ENCODE data around the gene F7. TPM values are rescaled to one million over a fixed set of nuclear protein-coding genes. Genes with fewer than 3 reads are reported as not detected.

F7 gene
- total and polyA plus RNA-seq, 2 of the 4 experiments (the other 2 are of a cell fraction) = under 0.01 to 0.07 TPM

DNA sequence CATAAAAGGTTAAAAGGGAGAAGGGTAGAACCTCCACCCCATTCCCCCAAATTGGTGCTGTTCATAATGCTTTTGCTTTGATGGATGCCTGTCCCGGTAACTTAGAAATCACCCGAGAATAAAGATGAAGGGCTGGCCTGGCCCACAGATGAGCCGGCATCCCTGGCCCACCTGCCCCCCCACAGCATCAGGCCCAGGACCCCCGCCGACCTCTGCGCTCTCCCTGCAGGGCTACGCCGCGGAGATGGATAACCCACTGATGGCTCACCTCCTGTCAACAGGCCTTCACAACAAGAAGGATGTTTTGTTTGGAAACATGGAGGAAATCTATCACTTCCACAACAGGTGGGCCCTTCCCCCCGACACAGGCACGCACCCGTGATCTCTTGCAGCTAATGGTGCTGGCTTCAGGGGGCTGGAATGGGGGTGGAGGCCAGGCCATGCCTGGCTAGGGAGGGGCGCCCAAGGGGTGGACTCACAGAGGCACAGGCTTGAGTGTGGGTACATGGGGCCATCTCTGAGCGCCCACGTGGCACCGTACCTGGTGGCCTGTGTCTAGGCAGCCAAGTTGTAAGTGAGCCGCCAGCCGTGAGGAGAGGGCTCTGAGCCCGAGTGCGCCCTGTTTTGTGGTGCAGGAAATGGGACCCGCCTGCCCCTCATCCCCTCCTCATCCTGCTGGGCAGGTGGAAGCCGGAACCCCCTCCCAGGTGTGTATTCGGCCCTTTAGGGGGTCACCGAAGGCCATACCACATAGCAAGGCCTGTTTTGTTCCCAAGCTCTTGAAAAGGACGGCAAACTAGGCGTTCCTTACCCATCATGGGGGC lies 23.2 kb upstream of the F7 start:
- ATAC-seq (ENCODE audit: low read depth) = no peak
- TF ChIP-seq, protein P1, sequence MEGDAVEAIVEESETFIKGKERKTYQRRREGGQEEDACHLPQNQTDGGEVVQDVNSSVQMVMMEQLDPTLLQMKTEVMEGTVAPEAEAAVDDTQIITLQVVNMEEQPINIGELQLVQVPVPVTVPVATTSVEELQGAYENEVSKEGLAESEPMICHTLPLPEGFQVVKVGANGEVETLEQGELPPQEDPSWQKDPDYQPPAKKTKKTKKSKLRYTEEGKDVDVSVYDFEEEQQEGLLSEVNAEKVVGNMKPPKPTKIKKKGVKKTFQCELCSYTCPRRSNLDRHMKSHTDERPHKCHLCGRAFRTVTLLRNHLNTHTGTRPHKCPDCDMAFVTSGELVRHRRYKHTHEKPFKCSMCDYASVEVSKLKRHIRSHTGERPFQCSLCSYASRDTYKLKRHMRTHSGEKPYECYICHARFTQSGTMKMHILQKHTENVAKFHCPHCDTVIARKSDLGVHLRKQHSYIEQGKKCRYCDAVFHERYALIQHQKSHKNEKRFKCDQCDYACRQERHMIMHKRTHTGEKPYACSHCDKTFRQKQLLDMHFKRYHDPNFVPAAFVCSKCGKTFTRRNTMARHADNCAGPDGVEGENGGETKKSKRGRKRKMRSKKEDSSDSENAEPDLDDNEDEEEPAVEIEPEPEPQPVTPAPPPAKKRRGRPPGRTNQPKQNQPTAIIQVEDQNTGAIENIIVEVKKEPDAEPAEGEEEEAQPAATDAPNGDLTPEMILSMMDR (conservative IDR thresholded peaks at IDR 0.05; ENCODE audit: low read depth, low read length) = no peak
- TF ChIP-seq FOS (IDR thresholded peaks at IDR 0.05; ENCODE audit: low read depth, low read length) = no peak
- no peak for TF ChIP-seq SMC3 (IDR thresholded peaks at IDR 0.05; ENCODE audit: low read depth, low read length)
- no peak for TF ChIP-seq MAFK (IDR thresholded peaks at IDR 0.05; ENCODE audit: low read depth, low read length)
- no peak for TF ChIP-seq NFE2L2 (IDR thresholded peaks at IDR 0.05; ENCODE audit: low read depth, low read length)
- no peak for TF ChIP-seq RAD21 (IDR thresholded peaks at IDR 0.05; ENCODE audit: low read length)
- no peak for TF ChIP-seq BHLHE40 (IDR thresholded peaks at IDR 0.05; ENCODE audit: low read depth, low read length)
- TF ChIP-seq CHD1 (IDR thresholded peaks at IDR 0.05; ENCODE audit: low read depth, low read length) = no peak
- no peak for TF ChIP-seq MXI1 (IDR thresholded peaks at IDR 0.05; ENCODE audit: borderline replicate concordance, low read depth, low read length)
- no peak for TF ChIP-seq RCOR1 (IDR thresholded peaks at IDR 0.05; ENCODE audit: insufficient replicate concordance, low read length)
- TF ChIP-seq CEBPB (IDR thresholded peaks at IDR 0.05; ENCODE audit: low read depth, low read length) = no peak
- TF ChIP-seq, protein P2, sequence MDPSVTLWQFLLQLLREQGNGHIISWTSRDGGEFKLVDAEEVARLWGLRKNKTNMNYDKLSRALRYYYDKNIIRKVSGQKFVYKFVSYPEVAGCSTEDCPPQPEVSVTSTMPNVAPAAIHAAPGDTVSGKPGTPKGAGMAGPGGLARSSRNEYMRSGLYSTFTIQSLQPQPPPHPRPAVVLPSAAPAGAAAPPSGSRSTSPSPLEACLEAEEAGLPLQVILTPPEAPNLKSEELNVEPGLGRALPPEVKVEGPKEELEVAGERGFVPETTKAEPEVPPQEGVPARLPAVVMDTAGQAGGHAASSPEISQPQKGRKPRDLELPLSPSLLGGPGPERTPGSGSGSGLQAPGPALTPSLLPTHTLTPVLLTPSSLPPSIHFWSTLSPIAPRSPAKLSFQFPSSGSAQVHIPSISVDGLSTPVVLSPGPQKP (IDR thresholded peaks at IDR 0.05; ENCODE audit: borderline replicate concordance, low read depth, low read length) = no peak
- TF ChIP-seq, protein P3, sequence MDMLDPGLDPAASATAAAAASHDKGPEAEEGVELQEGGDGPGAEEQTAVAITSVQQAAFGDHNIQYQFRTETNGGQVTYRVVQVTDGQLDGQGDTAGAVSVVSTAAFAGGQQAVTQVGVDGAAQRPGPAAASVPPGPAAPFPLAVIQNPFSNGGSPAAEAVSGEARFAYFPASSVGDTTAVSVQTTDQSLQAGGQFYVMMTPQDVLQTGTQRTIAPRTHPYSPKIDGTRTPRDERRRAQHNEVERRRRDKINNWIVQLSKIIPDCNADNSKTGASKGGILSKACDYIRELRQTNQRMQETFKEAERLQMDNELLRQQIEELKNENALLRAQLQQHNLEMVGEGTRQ (IDR thresholded peaks at IDR 0.05; ENCODE audit: low read depth, low read length) = no peak
- TF ChIP-seq POLR2A (IDR thresholded peaks at IDR 0.05; ENCODE audit: low read depth, low read length) = no peak
- no peak for TF ChIP-seq RFX5 (IDR thresholded peaks at IDR 0.05; ENCODE audit: low read depth, low read length)

More for the DNA sequence above, 23.2 kb upstream of the F7 start:
- H3K9me3 ChIP-seq (ENCODE audit: control insufficient read depth, insufficient read depth, low read length) = no peaks in the 10 kb centered on the region; the same call in 1 of the 2 replicates
- H3K4me3 ChIP-seq (ENCODE audit: insufficient read depth, low read depth, low read length) = no peak overlapping the region
- no peak overlapping the region for H3K23ac ChIP-seq (ENCODE audit: low read depth, low read length)
- no peak overlapping the region for H3K56ac ChIP-seq (ENCODE audit: extremely low read depth, insufficient read depth, low read length)
- H3K9ac ChIP-seq (ENCODE audit: low read depth, low read length) = no peak overlapping the region
- no peak overlapping the region for H3K4ac ChIP-seq (ENCODE audit: low read depth, low read length)
- in situ Hi-C loops (cut with MboI; ENCODE audit: low sequenced_read_pairs) (no loop called here), intact Hi-C loops (cut with micrococcal nuclease) (no loop called here), dilution Hi-C loops (cut with HindIII; ENCODE audit: low sequenced_read_pairs, unreplicated experiment) (no loop called here)
- no peaks in the 10 kb centered on the region for H3K79me1 ChIP-seq (ENCODE audit: low read depth in 1 of 2, low read length in 2 of 2)
- no peaks in the 10 kb centered on the region; the same call in 1 of the 2 replicates for H3K4me1 ChIP-seq (ENCODE audit: control insufficient read depth, insufficient read depth, low read length)
- H2BK120ac ChIP-seq (ENCODE audit: low read depth, low read length) = no peak overlapping the region
- no peak overlapping the region for H4K91ac ChIP-seq (ENCODE audit: insufficient read depth, low read depth, low read length)
- DNase-seq = no peak
- no TSS peak for BruUV-seq (replicated peaks)
- no peaks in the 10 kb centered on the region for H3K9me1 ChIP-seq (ENCODE audit: insufficient read depth, low read length)
- no peaks in the 10 kb centered on the region for H3K36me3 ChIP-seq (ENCODE audit: control insufficient read depth, insufficient read depth, low read length)
- no peak overlapping the region for H2AFZ ChIP-seq (replicated peaks; ENCODE audit: low read length, poor library complexity)
- no peaks in the 10 kb centered on the region for H4K20me1 ChIP-seq (ENCODE audit: insufficient read depth, low read length)
- H2AK9ac ChIP-seq (replicated peaks; ENCODE audit: low read depth, low read length, poor library complexity) = no peak overlapping the region
- no peak overlapping the region for H3K14ac ChIP-seq (replicated peaks; ENCODE audit: low read depth, low read length)
- H3K27ac ChIP-seq (ENCODE audit: insufficient read depth, low read length) = no peak overlapping the region
- H2BK5ac ChIP-seq (ENCODE audit: low read depth, low read length, poor library complexity, severe bottlenecking) = no peak overlapping the region
- ChIA-PET POLR2A (ENCODE audit: unreplicated experiment) (no interaction called here), CTCF (no interaction called here)
- no peak overlapping the region for H2BK15ac ChIP-seq (ENCODE audit: low read depth, low read length)
- no peak overlapping the region for H3K18ac ChIP-seq (ENCODE audit: low read depth, low read length)
- H4K5ac ChIP-seq (ENCODE audit: low read depth, low read length) = no peak overlapping the region
- H3K4me2 ChIP-seq (ENCODE audit: low read depth, low read length) = no peak overlapping the region
- 68% methylated on average over 4 of the region's 26 CpGs; no CpG with 5 or more reads in 1 of the 2 experiments for WGBS, 2 experiments (ENCODE audit: extremely low coverage in 2 of 2, insufficient read length in 1 of 2)
- H4K8ac ChIP-seq (ENCODE audit: low read depth in 2 of 2, low read length in 2 of 2) = no peak overlapping the region
- H2BK20ac ChIP-seq (ENCODE audit: low read depth, low read length) = no peak overlapping the region
- peaks cover 44% of the 10 kb centered on the region for H3K27me3 ChIP-seq (ENCODE audit: control insufficient read depth, insufficient read depth, low read length)
- H2AK5ac ChIP-seq (ENCODE audit: low read depth, low read length) = no peak overlapping the region
